GM13977 (cell line): Measurements from ENCODE around the gene CCDC14.

Source experiments
- DNase-seq: peaks from one replicate; pipeline ENCODE4 v3.0.0; 2012; ENCODE audit warnings: low spot score
- in situ Hi-C: fragments of 300-500 bp; cut with MboI; formaldehyde crosslinking; loops from one replicate; pipeline ENCODE4 v1.12.0; 2022; ENCODE audit warnings: low sequenced_read_pairs, low pct_unique_long_range_greater_than_20kb, mixed read lengths, inconsistent platforms; ENCODE audit not compliant: unreplicated experiment
- TF ChIP-seq, protein P1 (sequence below): IDR thresholded peaks from 2 replicates; pipeline ENCODE4 v1.5.1; 2012; ENCODE audit warnings: mild to moderate bottlenecking, control low read depth; ENCODE audit not compliant: insufficient read depth; ENCODE audit errors: extremely low read depth, missing control alignments

The CCDC14 gene

GRCh38 chr3:123878807-123879206, 82.2 kb downstream of the CCDC14 start:
- DNase-seq: no peak
- in situ Hi-C loops: no loop called here
- TF ChIP-seq, protein P1, sequence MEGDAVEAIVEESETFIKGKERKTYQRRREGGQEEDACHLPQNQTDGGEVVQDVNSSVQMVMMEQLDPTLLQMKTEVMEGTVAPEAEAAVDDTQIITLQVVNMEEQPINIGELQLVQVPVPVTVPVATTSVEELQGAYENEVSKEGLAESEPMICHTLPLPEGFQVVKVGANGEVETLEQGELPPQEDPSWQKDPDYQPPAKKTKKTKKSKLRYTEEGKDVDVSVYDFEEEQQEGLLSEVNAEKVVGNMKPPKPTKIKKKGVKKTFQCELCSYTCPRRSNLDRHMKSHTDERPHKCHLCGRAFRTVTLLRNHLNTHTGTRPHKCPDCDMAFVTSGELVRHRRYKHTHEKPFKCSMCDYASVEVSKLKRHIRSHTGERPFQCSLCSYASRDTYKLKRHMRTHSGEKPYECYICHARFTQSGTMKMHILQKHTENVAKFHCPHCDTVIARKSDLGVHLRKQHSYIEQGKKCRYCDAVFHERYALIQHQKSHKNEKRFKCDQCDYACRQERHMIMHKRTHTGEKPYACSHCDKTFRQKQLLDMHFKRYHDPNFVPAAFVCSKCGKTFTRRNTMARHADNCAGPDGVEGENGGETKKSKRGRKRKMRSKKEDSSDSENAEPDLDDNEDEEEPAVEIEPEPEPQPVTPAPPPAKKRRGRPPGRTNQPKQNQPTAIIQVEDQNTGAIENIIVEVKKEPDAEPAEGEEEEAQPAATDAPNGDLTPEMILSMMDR: no peak

GRCh38 chr3:123877965-123878364, 83.1 kb downstream of the CCDC14 start:
- DNase-seq: no peak
- in situ Hi-C loops: no loop called here
- TF ChIP-seq, protein P1: no peak

- in situ Hi-C loops: no loop called here
- no peak for DNase-seq
- TF ChIP-seq, protein P1: no peak
Measured at GRCh38 chr3:123877466-123877865, 83.6 kb downstream of the CCDC14 start.

DNA sequence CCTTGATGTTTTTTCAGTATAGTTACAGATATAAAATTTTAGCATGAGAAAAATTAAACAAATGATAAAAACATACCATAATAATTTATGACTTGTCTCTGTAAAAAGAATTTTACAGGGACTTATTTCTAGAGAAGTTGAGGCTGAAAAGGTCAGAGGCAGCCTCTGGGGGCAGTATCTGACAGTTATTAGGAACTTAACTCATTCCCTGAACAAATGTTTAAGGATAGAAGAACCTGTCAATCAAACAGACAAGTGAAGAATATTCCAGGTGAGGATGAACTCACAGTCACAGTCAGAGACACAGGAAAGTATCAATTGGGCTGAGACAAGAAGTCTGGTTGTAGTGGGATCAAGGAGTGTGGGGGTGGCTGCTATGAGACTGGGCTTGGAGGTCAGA, 84.2 kb downstream of the CCDC14 start:
- TF ChIP-seq, protein P1: peak; percentile 23
- in situ Hi-C loops: no loop called here
- no peak for DNase-seq

GRCh38 chr3:123872621-123873020, 88.4 kb downstream of the CCDC14 start:
- DNase-seq: no peak
- TF ChIP-seq, protein P1: no peak
- in situ Hi-C loops: no loop called here

- in situ Hi-C loops: no loop called here
- DNase-seq: no peak
- TF ChIP-seq, protein P1: no peak
Measured at GRCh38 chr3:123871946-123872345, 89.1 kb downstream of the CCDC14 start.

DNA sequence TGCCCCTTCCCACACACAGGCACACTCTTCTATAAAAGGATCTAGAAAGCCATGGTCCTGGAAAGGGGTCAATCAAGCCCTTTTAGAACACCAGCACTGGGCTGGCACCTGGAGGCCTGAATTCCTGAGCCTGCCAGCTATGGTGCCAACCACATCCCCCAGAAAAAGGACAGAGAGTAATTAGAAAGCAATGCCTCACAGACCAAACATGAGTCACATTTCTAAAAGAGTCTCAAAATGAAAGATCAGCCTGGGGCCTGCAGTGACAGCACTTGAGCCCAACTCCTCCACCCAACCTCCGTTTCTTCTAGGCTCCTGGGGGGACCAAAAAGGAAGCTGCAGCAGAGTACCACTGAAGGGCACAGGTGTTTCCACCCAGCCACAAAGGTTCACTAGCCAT, 91.0 kb downstream of the CCDC14 start:
- in situ Hi-C loops: no loop called here
- no peak for DNase-seq
- TF ChIP-seq, protein P1: no peak
